HAP-1 (cell line): ENCODE measurements around the gene TRRAP.
A peak's percentile ranks its signal among the peaks of the same experiment; 100 is the strongest.

Experiments used
- DNase-seq, 2 experiments: peaks; one replicate each; pipeline ENCODE4 v3.0.0-alpha.2; 2016 to 2020; ENCODE audit warnings: low spot score in 2 of 2
- H3K27me3 ChIP-seq: fragments of 250-450 bp; sonication (Bioruptor Pico); 2 replicates; pipeline ENCODE4 v1.5.1; 2020; ENCODE audit warnings: low read depth, mild to moderate bottlenecking, moderate library complexity
- H3K36me3 ChIP-seq: fragments of 250-450 bp; sonication (Bioruptor Pico); replicated peaks from 2 replicates; pipeline ENCODE4 v1.5.1; 2020; ENCODE audit warnings: mild to moderate bottlenecking
- H3K4me1 ChIP-seq: fragments of 250-450 bp; sonication (Bioruptor Pico); 2 replicates; pipeline ENCODE4 v1.5.1; 2020; ENCODE audit warnings: mild to moderate bottlenecking
- H3K4me3 ChIP-seq: fragments of 250-450 bp; sonication (Bioruptor Pico); 2 replicates; pipeline ENCODE4 v1.5.1; 2020; ENCODE audit warnings: mild to moderate bottlenecking, moderate library complexity
- H3K9me3 ChIP-seq: fragments of 250-450 bp; sonication (Bioruptor Pico); 2 replicates; pipeline ENCODE4 v1.5.1; 2020; ENCODE audit warnings: mild to moderate bottlenecking, moderate library complexity
- in situ Hi-C: fragments of 300-500 bp; cut with MboI; formaldehyde crosslinking; loops from 3 replicates; pipeline ENCODE4 v1.14.3; 2020; ENCODE audit warnings: low sequenced_read_pairs, inconsistent platforms, mixed read lengths

Gene TRRAP

GRCh38 chr7:98855610-98856422, 22.5 kb upstream of the TRRAP start:
- H3K9me3 ChIP-seq = no peaks in the 10 kb centered on the region
- no peaks in the 10 kb centered on the region for H3K36me3 ChIP-seq
- in situ Hi-C loops = no loop called here
- H3K27me3 ChIP-seq = no peaks in the 10 kb centered on the region
- no peaks in the 10 kb centered on the region for H3K4me1 ChIP-seq
- DNase-seq = no peak
- H3K4me3 ChIP-seq = no peak overlapping the region

GRCh38 chr7:98860071-98860470, 18.3 kb upstream of the TRRAP start:
- no peak overlapping the region for H3K4me3 ChIP-seq
- in situ Hi-C loops = no loop called here
- H3K9me3 ChIP-seq = no peaks in the 10 kb centered on the region
- DNase-seq = no peak
- H3K27me3 ChIP-seq = 0 out of 2 replicates have a peak, but pooled peaks cover 6% of the 10 kb centered on the region
- no peaks in the 10 kb centered on the region for H3K36me3 ChIP-seq
- H3K4me1 ChIP-seq = peaks cover under 1% of the 10 kb centered on the region; the same call in 1 of the 2 replicates

DNA sequence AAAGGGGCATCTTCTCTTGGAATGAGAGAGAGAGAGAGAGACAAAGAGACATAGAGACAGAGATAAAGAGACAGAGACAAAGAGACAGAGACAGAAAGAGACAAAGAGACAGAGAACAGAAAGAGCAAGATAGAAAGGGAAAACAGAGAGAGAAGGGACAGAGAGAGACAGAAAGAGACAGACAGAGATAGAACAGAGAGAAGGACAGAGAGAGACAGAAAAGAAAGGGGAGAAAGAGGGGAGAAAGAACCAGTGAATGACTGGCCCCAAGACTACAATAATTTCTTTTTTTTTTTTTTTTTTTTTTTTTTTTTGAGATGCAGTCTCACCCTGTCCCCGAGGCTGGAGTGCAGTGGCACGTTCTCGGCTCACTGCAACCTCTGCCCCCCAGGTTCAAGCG, 16.1 kb upstream of the TRRAP start:
- no peaks in the 10 kb centered on the region for H3K36me3 ChIP-seq
- H3K9me3 ChIP-seq = no peaks in the 10 kb centered on the region
- DNase-seq = no peak
- peaks cover 5% of the 10 kb centered on the region; the same call in 1 of the 2 replicates for H3K4me1 ChIP-seq
- in situ Hi-C loops = no loop called here
- 0 out of 2 replicates have a peak, but pooled peaks cover 6% of the 10 kb centered on the region for H3K27me3 ChIP-seq
- no peak overlapping the region for H3K4me3 ChIP-seq

DNA sequence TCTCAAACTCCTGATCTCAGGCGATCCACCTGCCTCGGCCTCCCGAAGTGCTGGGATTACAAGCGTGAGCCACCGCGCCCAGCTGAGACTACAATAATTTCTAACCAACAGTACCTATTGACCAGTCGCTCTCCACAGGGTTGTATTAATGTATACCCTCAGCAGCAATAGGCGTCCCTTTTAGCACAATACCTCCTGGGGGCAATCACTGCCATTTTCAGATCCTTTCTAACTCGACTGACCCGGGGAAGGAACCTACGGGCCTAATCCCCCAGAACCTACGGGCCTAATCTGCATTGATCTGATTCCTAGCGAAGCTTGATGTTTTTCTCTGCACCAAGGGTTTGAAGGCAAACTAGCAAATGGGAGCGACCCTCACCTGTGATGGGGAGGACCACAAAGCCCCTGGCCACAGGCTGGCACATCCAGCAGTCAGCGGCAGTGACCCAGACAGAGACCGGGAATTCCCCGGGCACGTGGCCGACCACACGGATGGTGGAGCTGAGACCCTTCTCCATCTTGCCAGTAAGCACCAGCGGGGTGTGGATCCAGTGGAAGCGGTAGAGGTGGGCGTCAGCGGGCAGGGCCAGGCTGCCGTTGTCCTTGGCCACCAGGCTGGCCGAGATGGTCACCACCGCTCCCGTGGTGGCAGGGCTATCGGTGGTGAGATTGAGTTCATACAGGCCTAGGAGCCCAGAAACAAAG, 15.5 kb upstream of the TRRAP start:
- H3K4me1 ChIP-seq = peaks cover 5% of the 10 kb centered on the region; the same call in 1 of the 2 replicates
- H3K9me3 ChIP-seq = no peaks in the 10 kb centered on the region
- no peak for DNase-seq
- H3K27me3 ChIP-seq = 0 out of 2 replicates have a peak, but pooled peaks cover 6% of the 10 kb centered on the region
- no peaks in the 10 kb centered on the region for H3K36me3 ChIP-seq
- in situ Hi-C loops = no loop called here
- H3K4me3 ChIP-seq = no peak overlapping the region

GRCh38 chr7:98863601-98864000, 14.7 kb upstream of the TRRAP start:
- H3K27me3 ChIP-seq = 0 out of 2 replicates have a peak, but pooled peaks cover 6% of the 10 kb centered on the region
- H3K36me3 ChIP-seq = no peaks in the 10 kb centered on the region
- H3K9me3 ChIP-seq = no peaks in the 10 kb centered on the region
- no peak for DNase-seq
- in situ Hi-C loops = no loop called here
- H3K4me1 ChIP-seq = peaks cover 5% of the 10 kb centered on the region; the same call in 1 of the 2 replicates
- H3K4me3 ChIP-seq = no peak overlapping the region

- Histone ChIP-seq H3K36me3 (no peaks in the 10 kb centered on the region), H3K27me3 (peaks cover 8% of the 10 kb centered on the region; the same call in 1 of the 2 replicates), H3K9me3 (no peaks in the 10 kb centered on the region), H3K4me1 (peaks cover 5% of the 10 kb centered on the region; the same call in 1 of the 2 replicates), H3K4me3 (no peak overlapping the region)
- in situ Hi-C loops = no loop called here
- DNase-seq = no peak
These were observed 13.4 kb upstream of the TRRAP start for GRCh38 chr7:98864731-98865453.

DNA sequence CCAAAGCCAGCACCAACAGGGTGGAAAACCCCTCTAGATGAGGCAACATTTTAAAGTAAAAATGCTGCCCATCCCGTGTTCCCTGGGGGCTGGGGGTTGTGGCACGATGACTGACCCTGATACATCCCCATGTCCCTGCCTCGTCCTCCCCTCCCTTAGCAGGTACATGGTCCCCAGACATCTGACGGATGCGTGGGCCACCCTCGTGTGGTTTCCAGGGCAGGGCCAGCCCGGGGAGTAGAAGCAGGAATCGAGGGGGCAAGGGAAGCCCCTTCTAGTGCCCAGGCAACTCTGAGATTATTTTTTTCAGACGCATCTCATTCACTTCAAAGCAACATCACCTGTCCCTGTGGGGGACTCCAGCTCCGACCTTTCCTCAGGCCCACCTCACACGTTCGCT, 12.0 kb upstream of the TRRAP start:
- in situ Hi-C loops = no loop called here
- no peak for DNase-seq

DNA sequence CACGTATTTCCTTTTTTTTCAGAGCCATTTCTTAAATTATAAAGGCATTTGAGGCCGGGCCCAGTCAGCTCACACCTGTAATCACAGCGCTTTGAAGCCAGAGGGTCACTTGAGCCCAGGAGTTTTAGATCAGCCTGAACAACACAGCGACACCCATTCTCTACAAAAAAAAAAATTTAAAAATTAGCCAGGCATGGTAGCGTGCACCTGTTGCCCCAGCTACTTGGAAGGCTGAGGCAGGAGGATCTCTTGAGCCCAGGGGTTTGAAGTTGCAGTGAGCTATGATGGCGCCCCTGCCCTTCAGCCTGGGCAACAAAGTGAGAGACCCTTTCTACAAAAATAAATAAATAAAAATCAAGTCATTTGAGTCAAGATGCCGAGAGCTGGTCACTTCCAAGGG, 11.6 kb upstream of the TRRAP start:
- peaks cover 5% of the 10 kb centered on the region; the same call in 1 of the 2 replicates for H3K4me1 ChIP-seq
- no peak for DNase-seq
- H3K27me3 ChIP-seq = peaks cover 6% of the 10 kb centered on the region; the same call in 1 of the 2 replicates
- no peaks in the 10 kb centered on the region for H3K9me3 ChIP-seq
- in situ Hi-C loops = no loop called here
- no peak overlapping the region for H3K4me3 ChIP-seq
- no peaks in the 10 kb centered on the region for H3K36me3 ChIP-seq

More for the DNA sequence above, 12.0 kb upstream of the TRRAP start:
- Histone ChIP-seq H3K4me1 (peaks cover 5% of the 10 kb centered on the region; the same call in 1 of the 2 replicates), H3K9me3 (no peaks in the 10 kb centered on the region), H3K27me3 (peaks cover 8% of the 10 kb centered on the region; the same call in 1 of the 2 replicates), H3K4me3 (no peak overlapping the region), H3K36me3 (no peaks in the 10 kb centered on the region)

DNA sequence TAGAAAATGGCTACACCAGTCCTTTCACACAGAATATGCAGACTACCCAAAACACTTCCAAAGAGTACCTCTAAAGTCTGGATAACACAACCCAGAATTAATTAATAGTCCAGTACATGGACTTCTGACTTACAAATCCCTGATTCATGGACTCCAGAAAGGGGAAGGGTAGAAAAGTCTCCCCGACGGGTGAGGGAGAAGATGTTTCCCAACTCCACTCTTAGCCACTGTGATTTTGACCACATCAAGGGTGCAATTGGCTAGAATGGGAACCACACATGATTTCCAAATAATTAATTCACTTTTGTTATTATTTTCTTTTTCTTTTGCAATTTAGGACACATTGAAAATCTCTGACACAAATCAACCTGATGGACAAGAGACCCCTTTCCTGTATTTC, 9.9 kb upstream of the TRRAP start:
- Histone ChIP-seq H3K4me3 (no peak overlapping the region), H3K4me1 (peaks cover 5% of the 10 kb centered on the region; the same call in 1 of the 2 replicates), H3K9me3 (no peaks in the 10 kb centered on the region), H3K27me3 (peaks cover 2% of the 10 kb centered on the region; the same call in 1 of the 2 replicates), H3K36me3 (no peaks in the 10 kb centered on the region)
- in situ Hi-C loops = no loop called here
- no peak for DNase-seq

DNA sequence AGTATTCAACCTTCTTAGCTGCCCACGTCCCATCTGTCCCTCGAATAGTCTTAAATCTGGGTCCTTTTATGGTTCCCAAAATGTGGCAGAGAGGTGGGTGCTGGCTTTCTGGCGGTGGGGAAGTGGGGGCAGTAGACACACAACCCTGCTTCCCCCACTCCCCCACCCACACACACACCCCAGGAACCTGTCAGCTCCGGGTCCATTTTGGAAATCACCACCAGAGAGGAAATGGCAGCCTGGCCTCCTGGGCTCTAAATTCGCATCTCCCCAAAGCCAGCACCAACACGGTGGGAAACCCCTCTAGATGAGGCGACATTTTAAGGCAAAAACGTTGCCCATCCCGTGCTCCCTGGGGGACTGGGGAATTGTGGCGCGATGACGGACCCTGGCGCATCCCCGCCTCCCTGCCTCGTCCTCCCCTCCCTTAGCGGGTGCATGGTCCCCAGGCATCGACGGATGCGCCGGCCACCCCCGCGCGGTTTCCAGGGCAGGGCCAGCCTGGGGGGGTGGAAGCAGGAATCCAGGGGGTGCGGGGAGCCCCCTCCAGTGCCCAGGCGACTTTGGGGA, 9.2 kb upstream of the TRRAP start:
- no peaks in the 10 kb centered on the region for H3K36me3 ChIP-seq
- in situ Hi-C loops = no loop called here
- peaks cover 2% of the 10 kb centered on the region; the same call in 1 of the 2 replicates for H3K27me3 ChIP-seq
- H3K9me3 ChIP-seq = no peaks in the 10 kb centered on the region
- peak overlapping the region; percentile 25 for H3K4me3 ChIP-seq
- DNase-seq = no peak
- peaks cover 5% of the 10 kb centered on the region; the same call in 1 of the 2 replicates for H3K4me1 ChIP-seq

GRCh38 chr7:98869597-98870120, 8.7 kb upstream of the TRRAP start, which contains the start of gene TMEM130:
Gene TMEM130, minus strand, starts transcription at chr7:98870014. Its CDS starts 153 bp downstream, at chr7:98869861.
- H3K27me3 ChIP-seq = peaks cover 2% of the 10 kb centered on the region; the same call in 1 of the 2 replicates
- no peaks in the 10 kb centered on the region for H3K36me3 ChIP-seq
- no peaks in the 10 kb centered on the region for H3K9me3 ChIP-seq
- H3K4me1 ChIP-seq = peaks cover 5% of the 10 kb centered on the region; the same call in 1 of the 2 replicates
- DNase-seq = no peak
- peak within 1 kb of the TSS; percentile 25 for H3K4me3 ChIP-seq
- in situ Hi-C loops = no loop called here

DNA sequence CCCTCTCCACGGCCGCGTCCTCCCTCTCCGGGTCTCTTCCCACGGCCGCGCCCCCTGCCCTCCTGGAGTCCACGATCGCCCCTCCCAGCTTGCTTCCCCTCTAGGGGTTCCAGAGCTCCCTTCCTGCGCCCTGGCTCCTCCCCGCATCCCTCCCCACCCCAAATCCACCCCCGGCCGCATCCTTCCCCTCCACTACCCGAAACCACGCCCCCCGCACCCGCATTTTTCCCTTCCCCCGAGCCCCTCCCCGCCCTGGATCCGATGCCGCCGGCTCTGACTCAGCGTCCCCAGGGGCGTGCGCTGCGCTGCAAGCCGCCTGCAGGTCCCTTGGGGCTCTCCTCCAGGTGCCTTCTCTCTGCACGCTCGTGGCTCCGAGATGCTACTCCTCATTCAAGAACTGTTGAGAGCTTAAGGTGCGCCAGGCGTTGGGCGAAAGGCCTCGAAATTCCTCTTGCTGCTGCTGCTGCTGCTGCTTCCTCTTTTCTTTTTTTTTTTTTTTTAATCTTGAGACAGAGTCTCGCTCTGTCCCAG, 8.1 kb upstream of the TRRAP start:
- peaks cover 4% of the 10 kb centered on the region; the same call in 1 of the 2 replicates for H3K4me1 ChIP-seq
- H3K36me3 ChIP-seq = no peaks in the 10 kb centered on the region
- DNase-seq = peak; percentile 36 to 79
- in situ Hi-C loops = no loop called here
- peak overlapping the region; percentile 25 for H3K4me3 ChIP-seq
- H3K27me3 ChIP-seq = peaks cover 2% of the 10 kb centered on the region; the same call in 1 of the 2 replicates
- H3K9me3 ChIP-seq = no peaks in the 10 kb centered on the region
